ENCODE measurements around the gene MGP.

GRCh38 chr12:14871886-14872285, 13.8 kb downstream of the MGP start:
- TF ChIP-seq, protein P1, sequence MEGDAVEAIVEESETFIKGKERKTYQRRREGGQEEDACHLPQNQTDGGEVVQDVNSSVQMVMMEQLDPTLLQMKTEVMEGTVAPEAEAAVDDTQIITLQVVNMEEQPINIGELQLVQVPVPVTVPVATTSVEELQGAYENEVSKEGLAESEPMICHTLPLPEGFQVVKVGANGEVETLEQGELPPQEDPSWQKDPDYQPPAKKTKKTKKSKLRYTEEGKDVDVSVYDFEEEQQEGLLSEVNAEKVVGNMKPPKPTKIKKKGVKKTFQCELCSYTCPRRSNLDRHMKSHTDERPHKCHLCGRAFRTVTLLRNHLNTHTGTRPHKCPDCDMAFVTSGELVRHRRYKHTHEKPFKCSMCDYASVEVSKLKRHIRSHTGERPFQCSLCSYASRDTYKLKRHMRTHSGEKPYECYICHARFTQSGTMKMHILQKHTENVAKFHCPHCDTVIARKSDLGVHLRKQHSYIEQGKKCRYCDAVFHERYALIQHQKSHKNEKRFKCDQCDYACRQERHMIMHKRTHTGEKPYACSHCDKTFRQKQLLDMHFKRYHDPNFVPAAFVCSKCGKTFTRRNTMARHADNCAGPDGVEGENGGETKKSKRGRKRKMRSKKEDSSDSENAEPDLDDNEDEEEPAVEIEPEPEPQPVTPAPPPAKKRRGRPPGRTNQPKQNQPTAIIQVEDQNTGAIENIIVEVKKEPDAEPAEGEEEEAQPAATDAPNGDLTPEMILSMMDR (conservative IDR thresholded peaks at IDR 0.05; ENCODE audit: low read depth in 2 of 2): no peak
- TF ChIP-seq, protein P2, sequence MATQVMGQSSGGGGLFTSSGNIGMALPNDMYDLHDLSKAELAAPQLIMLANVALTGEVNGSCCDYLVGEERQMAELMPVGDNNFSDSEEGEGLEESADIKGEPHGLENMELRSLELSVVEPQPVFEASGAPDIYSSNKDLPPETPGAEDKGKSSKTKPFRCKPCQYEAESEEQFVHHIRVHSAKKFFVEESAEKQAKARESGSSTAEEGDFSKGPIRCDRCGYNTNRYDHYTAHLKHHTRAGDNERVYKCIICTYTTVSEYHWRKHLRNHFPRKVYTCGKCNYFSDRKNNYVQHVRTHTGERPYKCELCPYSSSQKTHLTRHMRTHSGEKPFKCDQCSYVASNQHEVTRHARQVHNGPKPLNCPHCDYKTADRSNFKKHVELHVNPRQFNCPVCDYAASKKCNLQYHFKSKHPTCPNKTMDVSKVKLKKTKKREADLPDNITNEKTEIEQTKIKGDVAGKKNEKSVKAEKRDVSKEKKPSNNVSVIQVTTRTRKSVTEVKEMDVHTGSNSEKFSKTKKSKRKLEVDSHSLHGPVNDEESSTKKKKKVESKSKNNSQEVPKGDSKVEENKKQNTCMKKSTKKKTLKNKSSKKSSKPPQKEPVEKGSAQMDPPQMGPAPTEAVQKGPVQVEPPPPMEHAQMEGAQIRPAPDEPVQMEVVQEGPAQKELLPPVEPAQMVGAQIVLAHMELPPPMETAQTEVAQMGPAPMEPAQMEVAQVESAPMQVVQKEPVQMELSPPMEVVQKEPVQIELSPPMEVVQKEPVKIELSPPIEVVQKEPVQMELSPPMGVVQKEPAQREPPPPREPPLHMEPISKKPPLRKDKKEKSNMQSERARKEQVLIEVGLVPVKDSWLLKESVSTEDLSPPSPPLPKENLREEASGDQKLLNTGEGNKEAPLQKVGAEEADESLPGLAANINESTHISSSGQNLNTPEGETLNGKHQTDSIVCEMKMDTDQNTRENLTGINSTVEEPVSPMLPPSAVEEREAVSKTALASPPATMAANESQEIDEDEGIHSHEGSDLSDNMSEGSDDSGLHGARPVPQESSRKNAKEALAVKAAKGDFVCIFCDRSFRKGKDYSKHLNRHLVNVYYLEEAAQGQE (IDR thresholded peaks at IDR 0.05; ENCODE audit: unreplicated experiment): no peak

Data from GM23338 (cell line).